Smooth muscle cell (in vitro differentiated cells): ENCODE results near the gene ENPP6. TPM values are rescaled to one million over a fixed set of nuclear protein-coding genes. Genes with fewer than 3 reads are reported as not detected.

Experiments used
- DNase-seq: peaks from one replicate; lab custom pipeline; 2025; ENCODE audit not compliant: unreplicated experiment; lab: John Stamatoyannopoulos, UW
- H2AFZ ChIP-seq: fragments of 200-600 bp; sonication (generic); 2 replicates; pipeline ENCODE4 v1.6.0; 2016; ENCODE audit warnings: antibody characterized with exemption, low read depth, mild to moderate bottlenecking
- H3F3A ChIP-seq: fragments of 200-600 bp; sonication (generic); 2 replicates; pipeline ENCODE4 v1.6.0; 2017; ENCODE audit warnings: antibody characterized with exemption, low read depth
- H3K27ac ChIP-seq: fragments of 200-600 bp; sonication (generic); 2 replicates; pipeline ENCODE4 v1.5.1; 2016; ENCODE audit warnings: low read depth, mild to moderate bottlenecking
- H3K27me3 ChIP-seq: fragments of 200-600 bp; sonication (generic); 2 replicates; pipeline ENCODE4 v1.6.1; 2016; ENCODE audit warnings: low read depth, mild to moderate bottlenecking
- H3K36me3 ChIP-seq: fragments of 200-600 bp; sonication (generic); 2 replicates; pipeline ENCODE4 v1.5.1; 2016; ENCODE audit warnings: low read depth
- H3K4me1 ChIP-seq: fragments of 200-600 bp; sonication (generic); 2 replicates; pipeline ENCODE4 v1.5.1; 2016; ENCODE audit warnings: low read depth
- H3K4me2 ChIP-seq: fragments of 200-600 bp; sonication (generic); 2 replicates; pipeline ENCODE4 v1.6.0; 2016; ENCODE audit warnings: mild to moderate bottlenecking
- H3K4me3 ChIP-seq: fragments of 200-600 bp; sonication (generic); 2 replicates; pipeline ENCODE4 v1.5.1; 2016; ENCODE audit warnings: mild to moderate bottlenecking
- H3K79me2 ChIP-seq: fragments of 200-600 bp; sonication (generic); 2 replicates; pipeline ENCODE4 v1.6.0; 2016; ENCODE audit warnings: low read depth, mild to moderate bottlenecking
- H3K9ac ChIP-seq: fragments of 200-600 bp; sonication (generic); 2 replicates; pipeline ENCODE4 v1.6.0; 2016; ENCODE audit warnings: low read depth
- H3K9me3 ChIP-seq: fragments of 200-600 bp; sonication (generic); replicated peaks from 2 replicates; pipeline ENCODE4 v1.5.1; 2016; ENCODE audit warnings: low read depth
- H4K20me1 ChIP-seq: fragments of 200-600 bp; sonication (generic); 2 replicates; pipeline ENCODE4 v1.6.0; 2016; ENCODE audit warnings: low read depth
- WGBS: methylation state at CpG from one replicate; pipeline ENCODE4 v1.1.7; 2016; ENCODE audit warnings: low lambda C conversion rate; 5-methylcytosine and 5-hydroxymethylcytosine counted together
- polyA plus RNA-seq: library from polyadenylated mRNA; unstranded; fragments of >200 nt; fragmentation: Nextera tagmentation; extraction: Ambion mirVana; gene quantifications from 2 replicates; pipeline ENCODE4 v1.2.1, GENCODE V29; 2016
- total RNA-seq: library from RNA; depleted of rRNA; stranded (reverse); fragments of >200 nt; gene quantifications from 2 replicates; pipeline ENCODE4 v1.2.3, GENCODE V29; 2014
- TF ChIP-seq, protein P1 (sequence below): fragments of 200-600 bp; sonication (generic); IDR thresholded peaks from 2 replicates; pipeline ENCODE4 v1.5.1; 2017; ENCODE audit warnings: borderline replicate concordance, mild to moderate bottlenecking, antibody characterized with exemption; ENCODE audit not compliant: insufficient read depth, poor library complexity, severe bottlenecking

ENPP6 gene
- total and polyA plus RNA-seq, 2 experiments from 2014 or later: not detected

- no peak overlapping the region for H2AFZ ChIP-seq
- WGBS: 45% methylated on average over 9 of the region's 9 CpGs
- no peak overlapping the region for H3K4me3 ChIP-seq
- TF ChIP-seq, protein P1, sequence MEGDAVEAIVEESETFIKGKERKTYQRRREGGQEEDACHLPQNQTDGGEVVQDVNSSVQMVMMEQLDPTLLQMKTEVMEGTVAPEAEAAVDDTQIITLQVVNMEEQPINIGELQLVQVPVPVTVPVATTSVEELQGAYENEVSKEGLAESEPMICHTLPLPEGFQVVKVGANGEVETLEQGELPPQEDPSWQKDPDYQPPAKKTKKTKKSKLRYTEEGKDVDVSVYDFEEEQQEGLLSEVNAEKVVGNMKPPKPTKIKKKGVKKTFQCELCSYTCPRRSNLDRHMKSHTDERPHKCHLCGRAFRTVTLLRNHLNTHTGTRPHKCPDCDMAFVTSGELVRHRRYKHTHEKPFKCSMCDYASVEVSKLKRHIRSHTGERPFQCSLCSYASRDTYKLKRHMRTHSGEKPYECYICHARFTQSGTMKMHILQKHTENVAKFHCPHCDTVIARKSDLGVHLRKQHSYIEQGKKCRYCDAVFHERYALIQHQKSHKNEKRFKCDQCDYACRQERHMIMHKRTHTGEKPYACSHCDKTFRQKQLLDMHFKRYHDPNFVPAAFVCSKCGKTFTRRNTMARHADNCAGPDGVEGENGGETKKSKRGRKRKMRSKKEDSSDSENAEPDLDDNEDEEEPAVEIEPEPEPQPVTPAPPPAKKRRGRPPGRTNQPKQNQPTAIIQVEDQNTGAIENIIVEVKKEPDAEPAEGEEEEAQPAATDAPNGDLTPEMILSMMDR: no peak
- H3K9ac ChIP-seq: no peak overlapping the region
- no peaks in the 10 kb centered on the region for H3K79me2 ChIP-seq
- no peaks in the 10 kb centered on the region for H3K4me1 ChIP-seq
- no peaks in the 10 kb centered on the region for H3F3A ChIP-seq
- no peaks in the 10 kb centered on the region for H4K20me1 ChIP-seq
- H3K27me3 ChIP-seq: no peaks in the 10 kb centered on the region
- DNase-seq: no peak
- no peak overlapping the region for H3K4me2 ChIP-seq
- no peak overlapping the region for H3K27ac ChIP-seq
- H3K36me3 ChIP-seq: no peaks in the 10 kb centered on the region
- H3K9me3 ChIP-seq: no peaks in the 10 kb centered on the region
Observed at GRCh38 chr4:184066584-184067300, 150.9 kb downstream of the ENPP6 start.

DNA sequence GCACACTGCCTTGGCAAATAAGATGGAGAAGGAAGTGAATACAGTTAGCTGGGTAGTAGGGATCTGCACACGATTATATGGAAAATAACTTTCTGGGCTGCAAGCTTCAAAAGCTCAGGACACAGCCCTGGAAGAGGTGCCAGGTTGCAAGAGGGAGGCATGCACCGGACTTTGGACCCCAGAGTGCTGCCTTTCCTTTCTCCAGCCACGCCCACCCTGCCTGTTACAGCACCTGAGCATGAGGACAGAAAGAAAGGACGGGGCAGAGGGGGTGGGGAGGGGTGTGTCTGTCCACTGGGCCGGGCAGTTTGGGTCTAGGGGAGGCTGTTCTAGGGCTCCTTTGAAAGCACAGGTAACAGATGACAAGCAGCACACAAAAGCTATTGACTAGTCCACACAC, 152.8 kb downstream of the ENPP6 start:
- Histone ChIP-seq H2AFZ (no peak overlapping the region), H3K4me1 (no peaks in the 10 kb centered on the region)
- WGBS: 87% methylated on average over 5 of the region's 5 CpGs

DNA sequence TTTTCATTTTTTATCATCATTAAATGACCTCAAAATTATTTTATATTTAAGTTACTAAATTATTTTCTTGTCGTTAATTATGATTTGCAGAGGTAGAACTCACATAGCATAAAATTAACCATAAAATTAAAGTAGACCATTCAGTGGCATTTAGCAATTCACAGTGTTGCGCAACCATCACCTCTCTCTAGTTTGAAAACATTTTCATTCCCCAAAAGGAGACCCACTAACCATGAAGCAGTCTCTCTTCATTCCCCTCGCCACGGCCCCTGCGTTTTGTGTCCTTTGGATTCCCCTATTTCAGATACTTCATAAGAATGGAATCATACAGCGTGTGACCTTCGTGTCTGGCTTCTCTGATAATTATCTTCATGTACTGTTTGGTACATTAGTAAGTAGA, 154.9 kb downstream of the ENPP6 start:
- Histone ChIP-seq H4K20me1 (no peaks in the 10 kb centered on the region), H3K36me3 (no peaks in the 10 kb centered on the region), H3K9ac (no peak overlapping the region), H3K4me1 (no peaks in the 10 kb centered on the region), H3F3A (no peaks in the 10 kb centered on the region), H3K4me2 (no peak overlapping the region), H3K27me3 (no peaks in the 10 kb centered on the region), H3K4me3 (no peak overlapping the region), H2AFZ (no peak overlapping the region), H3K27ac (no peak overlapping the region), H3K79me2 (no peaks in the 10 kb centered on the region), H3K9me3 (no peaks in the 10 kb centered on the region)
- 91% methylated on average over 7 of the region's 7 CpGs for WGBS
- TF ChIP-seq, protein P1: no peak
- DNase-seq: no peak

More for the DNA sequence above, 152.8 kb downstream of the ENPP6 start:
- Histone ChIP-seq H3K9me3 (no peaks in the 10 kb centered on the region), H3F3A (no peaks in the 10 kb centered on the region), H3K4me2 (no peak overlapping the region), H3K27me3 (no peaks in the 10 kb centered on the region), H3K79me2 (no peaks in the 10 kb centered on the region), H3K4me3 (no peak overlapping the region), H3K36me3 (no peaks in the 10 kb centered on the region), H4K20me1 (no peaks in the 10 kb centered on the region), H3K9ac (no peak overlapping the region), H3K27ac (no peak overlapping the region)
- no peak for DNase-seq
- TF ChIP-seq, protein P1: no peak

- H3K4me3 ChIP-seq: no peak overlapping the region
- H3K4me1 ChIP-seq: no peaks in the 10 kb centered on the region
- no peaks in the 10 kb centered on the region for H3K79me2 ChIP-seq
- no peaks in the 10 kb centered on the region for H3K27me3 ChIP-seq
- H3F3A ChIP-seq: no peaks in the 10 kb centered on the region
- TF ChIP-seq, protein P1: no peak
- no peaks in the 10 kb centered on the region for H3K36me3 ChIP-seq
- H4K20me1 ChIP-seq: no peaks in the 10 kb centered on the region
- no peak for DNase-seq
- no peak overlapping the region for H3K9ac ChIP-seq
- 93% methylated on average over 7 of the region's 7 CpGs for WGBS
- no peaks in the 10 kb centered on the region for H3K9me3 ChIP-seq
- no peak overlapping the region for H2AFZ ChIP-seq
- H3K27ac ChIP-seq: no peak overlapping the region
- no peak overlapping the region for H3K4me2 ChIP-seq
Observed at GRCh38 chr4:184061582-184061981, 156.1 kb downstream of the ENPP6 start.
